Measurements from ENCODE around the gene LHX1. TPM values are rescaled to one million over a fixed set of nuclear protein-coding genes. Genes with fewer than 3 reads are reported as not detected.

Gene LHX1
- total RNA-seq, 4 donors from 2014 or later: not detected

DNA sequence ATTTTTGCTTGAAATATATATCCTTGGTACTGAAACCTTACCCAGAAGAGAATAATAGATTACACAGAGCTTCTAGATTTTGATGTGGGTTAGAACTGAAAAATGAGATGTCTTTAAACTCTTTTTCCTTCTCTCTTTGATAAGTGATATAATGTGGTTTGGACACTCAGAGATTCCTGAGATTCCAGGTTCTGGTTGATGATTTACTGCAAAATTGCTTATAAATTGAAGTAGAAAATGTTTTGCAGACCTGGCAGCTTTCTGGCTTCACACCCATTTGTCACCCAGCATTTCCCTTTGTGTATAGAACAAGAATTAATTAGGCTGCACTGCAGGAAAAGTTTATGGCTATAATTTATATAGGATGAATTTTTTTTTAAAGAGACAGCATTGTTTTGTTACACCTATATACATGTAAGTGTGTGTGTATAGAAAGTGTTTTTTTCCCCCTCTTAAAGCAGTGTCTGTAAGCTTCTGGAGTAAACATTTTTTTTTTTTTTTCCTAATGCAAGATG is 35.0 kb downstream of the LHX1 start:
- no peak for DNase-seq
- Histone ChIP-seq H3K27me3 (no peaks in the 10 kb centered on the region), H3K4me1 (peaks cover 0 to 16% (median 0%) of the 10 kb centered on the region in 4 donors), H3K27ac (no peak overlapping the region), H3K36me3 (peaks cover 0 to 15% (median 0%) of the 10 kb centered on the region in 4 donors), H3K4me3 (no peak overlapping the region), H3K9me3 (no peaks in the 10 kb centered on the region)
- intact Hi-C loops (cut with DNase I; ENCODE audit: low total_unique reads): no loop called here
- TF ChIP-seq POLR2A (IDR thresholded peaks at IDR 0.05) (no peak), EP300 (IDR thresholded peaks at IDR 0.05; ENCODE audit: low read depth) (no peak), POLR2AphosphoS5 (IDR thresholded peaks at IDR 0.05) (no peak)
- TF ChIP-seq, protein P1, sequence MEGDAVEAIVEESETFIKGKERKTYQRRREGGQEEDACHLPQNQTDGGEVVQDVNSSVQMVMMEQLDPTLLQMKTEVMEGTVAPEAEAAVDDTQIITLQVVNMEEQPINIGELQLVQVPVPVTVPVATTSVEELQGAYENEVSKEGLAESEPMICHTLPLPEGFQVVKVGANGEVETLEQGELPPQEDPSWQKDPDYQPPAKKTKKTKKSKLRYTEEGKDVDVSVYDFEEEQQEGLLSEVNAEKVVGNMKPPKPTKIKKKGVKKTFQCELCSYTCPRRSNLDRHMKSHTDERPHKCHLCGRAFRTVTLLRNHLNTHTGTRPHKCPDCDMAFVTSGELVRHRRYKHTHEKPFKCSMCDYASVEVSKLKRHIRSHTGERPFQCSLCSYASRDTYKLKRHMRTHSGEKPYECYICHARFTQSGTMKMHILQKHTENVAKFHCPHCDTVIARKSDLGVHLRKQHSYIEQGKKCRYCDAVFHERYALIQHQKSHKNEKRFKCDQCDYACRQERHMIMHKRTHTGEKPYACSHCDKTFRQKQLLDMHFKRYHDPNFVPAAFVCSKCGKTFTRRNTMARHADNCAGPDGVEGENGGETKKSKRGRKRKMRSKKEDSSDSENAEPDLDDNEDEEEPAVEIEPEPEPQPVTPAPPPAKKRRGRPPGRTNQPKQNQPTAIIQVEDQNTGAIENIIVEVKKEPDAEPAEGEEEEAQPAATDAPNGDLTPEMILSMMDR (IDR thresholded peaks at IDR 0.05): no peak
- in situ Hi-C loops (cut with MboI; ENCODE audit: low pct_ligation_motif_present in 1 of 4, low pct_unique_long_range_greater_than_20kb in 1 of 4, low sequenced_read_pairs in 3 of 4): no loop called here

DNA sequence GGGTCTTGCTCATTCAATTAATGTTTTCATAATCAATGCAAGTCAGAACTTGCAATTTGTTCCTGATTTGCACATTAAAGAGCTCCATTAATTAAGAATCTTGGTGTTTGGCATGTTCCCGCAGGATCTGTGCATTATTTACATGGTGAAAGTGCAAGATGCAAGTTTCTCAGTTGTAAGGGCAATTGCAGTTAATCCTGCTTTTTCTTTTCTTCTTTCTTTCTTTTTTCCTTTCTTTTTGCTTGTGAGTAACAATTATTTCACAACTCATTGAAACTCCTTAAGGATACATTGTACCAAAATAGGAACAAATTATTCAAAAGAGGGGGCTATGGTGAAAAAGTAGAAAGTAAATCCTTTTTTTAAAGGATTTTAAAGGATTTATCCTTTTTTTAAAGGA is 35.6 kb downstream of the LHX1 start:
- Histone ChIP-seq H3K27ac (no peak overlapping the region), H3K4me1 (peaks cover 0 to 16% (median 0%) of the 10 kb centered on the region in 4 donors), H3K27me3 (no peaks in the 10 kb centered on the region), H3K4me3 (no peak overlapping the region), H3K36me3 (peaks cover 0 to 11% (median 0%) of the 10 kb centered on the region in 4 donors), H3K9me3 (no peaks in the 10 kb centered on the region)
- in situ Hi-C loops (cut with MboI; ENCODE audit: low pct_ligation_motif_present in 1 of 4, low pct_unique_long_range_greater_than_20kb in 1 of 4, low sequenced_read_pairs in 3 of 4): no loop called here
- intact Hi-C loops (cut with DNase I; ENCODE audit: low total_unique reads): no loop called here
- TF ChIP-seq, protein P1 (IDR thresholded peaks at IDR 0.05): no peak
- no peak for TF ChIP-seq POLR2A (IDR thresholded peaks at IDR 0.05)
- no peak for TF ChIP-seq EP300 (IDR thresholded peaks at IDR 0.05; ENCODE audit: low read depth)
- no peak for TF ChIP-seq POLR2AphosphoS5 (IDR thresholded peaks at IDR 0.05)
- DNase-seq: no peak
- WGBS, 2 donors (ENCODE audit: low coverage in 1 of 2): 80 to 94% methylated on average over 1 of the region's 1 CpG

DNA sequence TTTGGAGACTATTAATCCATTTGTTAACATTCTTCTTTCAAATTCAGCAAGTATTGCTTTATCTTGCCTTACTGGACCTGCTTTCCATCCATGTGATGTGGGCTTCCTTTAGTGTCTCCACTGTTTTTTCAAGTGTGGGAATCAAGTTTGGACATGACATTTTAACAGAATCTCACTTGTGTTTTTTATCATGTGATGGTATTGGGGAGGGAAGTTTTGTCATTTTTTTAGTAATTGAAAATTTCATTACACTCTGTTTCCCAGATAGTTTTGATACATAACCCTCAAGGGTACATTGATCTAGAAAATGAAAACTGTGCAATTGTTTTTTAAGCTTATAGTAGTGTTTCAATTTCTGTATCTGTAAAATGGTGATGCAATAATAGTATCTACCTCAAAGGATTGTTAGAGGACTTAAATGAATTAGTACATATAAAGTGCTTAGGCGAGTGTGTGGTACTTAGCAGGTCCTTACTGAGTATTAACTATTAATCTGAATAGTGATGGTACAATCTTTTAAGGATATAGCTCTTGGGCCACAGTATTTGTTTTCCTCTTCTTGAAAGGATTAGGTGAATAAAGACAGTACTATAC is 38.7 kb downstream of the LHX1 start:
- peaks cover 0 to 5% (median 0%) of the 10 kb centered on the region in 4 donors for H3K36me3 ChIP-seq
- no peaks in the 10 kb centered on the region for H3K27me3 ChIP-seq
- no peak for DNase-seq
- peaks cover 0 to 28% (median 3%) of the 10 kb centered on the region in 4 donors for H3K4me1 ChIP-seq
- H3K4me3 ChIP-seq: no peak overlapping the region
- WGBS, 2 donors (ENCODE audit: low coverage in 1 of 2): 97 to 100% methylated on average over 1 of the region's 1 CpG
- no peak overlapping the region for H3K27ac ChIP-seq
- TF ChIP-seq, protein P1 (IDR thresholded peaks at IDR 0.05): no peak
- TF ChIP-seq POLR2A (IDR thresholded peaks at IDR 0.05) (no peak), POLR2AphosphoS5 (IDR thresholded peaks at IDR 0.05) (no peak), EP300 (IDR thresholded peaks at IDR 0.05; ENCODE audit: low read depth) (no peak)
- H3K9me3 ChIP-seq: no peaks in the 10 kb centered on the region
- in situ Hi-C loops (cut with MboI; ENCODE audit: low pct_ligation_motif_present in 1 of 4, low pct_unique_long_range_greater_than_20kb in 1 of 4, low sequenced_read_pairs in 3 of 4) (no loop called here), intact Hi-C loops (cut with DNase I; ENCODE audit: low total_unique reads) (no loop called here)

DNA sequence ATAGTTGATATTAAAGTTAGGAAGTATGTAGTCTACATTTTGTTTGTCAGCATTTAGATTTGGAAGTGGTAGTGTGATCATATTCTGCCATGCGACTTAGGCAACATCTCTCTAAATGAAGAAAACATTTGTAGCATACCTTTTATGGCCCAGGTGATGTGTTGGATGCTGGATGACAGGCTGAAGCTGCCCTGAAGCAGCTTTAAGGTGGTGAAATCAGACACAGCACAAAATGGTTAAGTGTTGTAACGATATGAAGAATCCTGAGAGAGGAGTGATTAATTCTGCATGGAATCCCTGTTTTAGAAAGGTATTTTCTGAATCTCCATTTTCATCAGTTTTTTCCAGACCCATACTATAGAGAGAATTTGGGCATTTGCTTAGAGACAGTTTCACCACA is 39.8 kb downstream of the LHX1 start:
- H3K36me3 ChIP-seq: peaks cover 0 to 5% (median 0%) of the 10 kb centered on the region in 4 donors
- in situ Hi-C loops (cut with MboI; ENCODE audit: low pct_ligation_motif_present in 1 of 4, low pct_unique_long_range_greater_than_20kb in 1 of 4, low sequenced_read_pairs in 3 of 4) (no loop called here), intact Hi-C loops (cut with DNase I; ENCODE audit: low total_unique reads) (no loop called here)
- WGBS, 2 donors (ENCODE audit: low coverage in 1 of 2): 90 to 100% methylated on average over 2 of the region's 2 CpGs
- H3K9me3 ChIP-seq: no peaks in the 10 kb centered on the region
- H3K4me1 ChIP-seq: peaks cover 0 to 24% (median 3%) of the 10 kb centered on the region in 4 donors
- H3K4me3 ChIP-seq: no peak overlapping the region
- DNase-seq: no peak
- no peaks in the 10 kb centered on the region for H3K27me3 ChIP-seq
- TF ChIP-seq POLR2A (IDR thresholded peaks at IDR 0.05): no peak
- H3K27ac ChIP-seq: no peak overlapping the region

DNA sequence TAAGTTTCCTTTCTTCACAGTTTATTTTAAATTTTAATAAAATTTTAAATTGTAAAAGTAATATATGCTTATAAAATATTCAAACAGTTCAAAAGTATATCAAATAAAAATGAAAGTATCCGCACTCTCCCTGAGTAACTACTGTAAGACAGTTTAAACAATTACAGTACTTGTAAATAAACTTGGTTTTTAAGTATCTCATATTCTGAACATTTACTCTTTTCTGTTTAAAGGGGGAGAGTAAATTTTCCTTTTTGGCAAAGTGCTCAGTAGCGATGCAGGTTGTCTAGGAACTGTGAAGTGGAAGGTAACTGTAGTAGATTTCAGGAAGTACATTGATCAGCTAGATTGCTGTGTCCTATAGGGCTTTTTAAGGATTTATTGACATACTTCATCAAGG is 40.3 kb downstream of the LHX1 start:
- no peak overlapping the region for H3K27ac ChIP-seq
- no peak overlapping the region for H3K4me3 ChIP-seq
- no peaks in the 10 kb centered on the region for H3K27me3 ChIP-seq
- peaks cover 0 to 19% (median 3%) of the 10 kb centered on the region in 4 donors for H3K4me1 ChIP-seq
- H3K9me3 ChIP-seq: no peaks in the 10 kb centered on the region
- in situ Hi-C loops (cut with MboI; ENCODE audit: low pct_ligation_motif_present in 1 of 4, low pct_unique_long_range_greater_than_20kb in 1 of 4, low sequenced_read_pairs in 3 of 4): no loop called here
- intact Hi-C loops (cut with DNase I; ENCODE audit: low total_unique reads): no loop called here
- no peak for TF ChIP-seq POLR2A (IDR thresholded peaks at IDR 0.05)
- TF ChIP-seq, protein P1 (IDR thresholded peaks at IDR 0.05): no peak
- TF ChIP-seq EP300 (IDR thresholded peaks at IDR 0.05; ENCODE audit: low read depth): no peak
- no peak for TF ChIP-seq POLR2AphosphoS5 (IDR thresholded peaks at IDR 0.05)
- H3K36me3 ChIP-seq: peaks cover 0 to 5% (median 0%) of the 10 kb centered on the region in 4 donors
- no peak for DNase-seq
- WGBS, 2 donors (ENCODE audit: low coverage in 1 of 2): 88 to 97% methylated on average over 2 of the region's 2 CpGs
